Choroid plexus epithelial cell (primary cell): ENCODE results near the gene SELENOO.
"Not testable (repeated sequence)": the region's sequence is repeated elsewhere in the genome, so short reads cannot be mapped to it uniquely, and the experiment has no call there.

Experiments
- DNase-seq: peaks from one replicate; pipeline ENCODE4 v3.0.0-alpha.2; 2010; ENCODE audit warnings: low read depth
- H3K4me3 ChIP-seq: 2 replicates; pipeline ENCODE4 v1.5.1; 2011; ENCODE audit warnings: low read depth, mild to moderate bottlenecking, control low read depth, low read length, moderate library complexity
- CTCF ChIP-seq: conservative IDR thresholded peaks from 2 replicates; pipeline ENCODE4 v1.5.1; 2011; ENCODE audit warnings: low read depth, mild to moderate bottlenecking, control low read depth, inconsistent platforms, low read length, moderate library complexity

The SELENOO gene

GRCh38 chr22:50199251-50199721, 1.5 kb upstream of the SELENOO start:
- no peak for DNase-seq
- no peak for TF ChIP-seq CTCF
- H3K4me3 ChIP-seq, result no peak overlapping the region

GRCh38 chr22:50199829-50200460, 866 bp upstream of the SELENOO start:
- no peak for DNase-seq
- TF ChIP-seq CTCF, result no peak
- peak overlapping the region; percentile 77 for H3K4me3 ChIP-seq

- no peak for DNase-seq
- H3K4me3 ChIP-seq, result peak overlapping the region; percentile 77
- no peak for TF ChIP-seq CTCF
Observed at GRCh38 chr22:50201191-50202129, 649 bp downstream of the SELENOO start.

GRCh38 chr22:50202130-50202666, 1.4 kb downstream of the SELENOO start:
- TF ChIP-seq CTCF, result no peak
- H3K4me3 ChIP-seq, result peak overlapping the region; percentile 77
- no peak for DNase-seq

GRCh38 chr22:50203288-50203687, 2.5 kb downstream of the SELENOO start:
- no peak for DNase-seq
- no peak overlapping the region for H3K4me3 ChIP-seq
- no peak for TF ChIP-seq CTCF

GRCh38 chr22:50204571-50204970, 3.8 kb downstream of the SELENOO start:
- DNase-seq, result no peak
- TF ChIP-seq CTCF, result no peak
- no peak overlapping the region for H3K4me3 ChIP-seq

- DNase-seq, H3K4me3 ChIP-seq: not testable (repeated sequence)
Observed at GRCh38 chr22:50204998-50205397, 4.2 kb downstream of the SELENOO start.
